ENCODE data around the gene NR1D1.

DNA sequence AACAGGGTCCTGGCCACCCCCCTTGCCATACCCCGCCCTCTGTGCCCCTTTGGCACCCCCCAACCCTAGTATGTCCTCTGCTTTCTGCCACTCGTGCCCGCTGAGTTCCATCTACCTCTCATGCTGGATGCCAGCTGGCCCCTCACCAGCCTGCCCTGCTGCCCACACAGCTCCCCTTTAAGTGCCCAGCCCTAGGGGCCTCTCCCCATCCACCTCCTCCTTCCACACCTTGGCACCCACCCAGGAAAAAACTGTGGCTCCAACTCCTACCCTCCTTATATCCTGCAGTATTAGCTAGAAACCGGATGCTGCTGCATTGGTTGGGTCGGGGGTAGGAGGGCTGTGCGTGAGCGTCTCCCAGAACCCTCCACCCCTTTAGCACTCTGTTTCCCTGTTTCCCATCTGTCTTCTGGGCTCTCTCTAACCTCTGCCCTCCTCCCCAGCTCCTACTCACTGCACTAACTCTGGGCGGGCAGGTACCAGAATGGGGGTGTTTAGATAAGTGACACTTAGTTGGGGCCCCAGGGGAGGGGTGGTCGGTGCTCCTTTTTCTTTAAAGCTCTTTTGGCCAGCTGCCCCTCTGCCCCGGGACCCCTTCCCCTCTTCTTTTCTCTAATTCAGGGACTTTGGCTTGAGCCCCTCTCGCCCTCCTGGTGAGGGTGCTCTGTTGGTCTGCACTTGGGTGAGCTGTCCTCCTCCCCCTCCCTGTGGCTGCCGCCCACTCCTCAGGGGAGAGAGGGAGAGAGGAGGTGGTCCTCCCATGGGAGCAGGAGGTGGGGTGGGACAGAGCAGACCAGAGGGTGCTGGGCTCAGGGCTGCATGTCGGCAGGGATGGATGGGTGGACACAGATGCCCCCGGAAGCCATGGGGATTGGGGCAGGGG is 9.9 kb downstream of the NR1D1 start:
- TF ChIP-seq, protein P1, sequence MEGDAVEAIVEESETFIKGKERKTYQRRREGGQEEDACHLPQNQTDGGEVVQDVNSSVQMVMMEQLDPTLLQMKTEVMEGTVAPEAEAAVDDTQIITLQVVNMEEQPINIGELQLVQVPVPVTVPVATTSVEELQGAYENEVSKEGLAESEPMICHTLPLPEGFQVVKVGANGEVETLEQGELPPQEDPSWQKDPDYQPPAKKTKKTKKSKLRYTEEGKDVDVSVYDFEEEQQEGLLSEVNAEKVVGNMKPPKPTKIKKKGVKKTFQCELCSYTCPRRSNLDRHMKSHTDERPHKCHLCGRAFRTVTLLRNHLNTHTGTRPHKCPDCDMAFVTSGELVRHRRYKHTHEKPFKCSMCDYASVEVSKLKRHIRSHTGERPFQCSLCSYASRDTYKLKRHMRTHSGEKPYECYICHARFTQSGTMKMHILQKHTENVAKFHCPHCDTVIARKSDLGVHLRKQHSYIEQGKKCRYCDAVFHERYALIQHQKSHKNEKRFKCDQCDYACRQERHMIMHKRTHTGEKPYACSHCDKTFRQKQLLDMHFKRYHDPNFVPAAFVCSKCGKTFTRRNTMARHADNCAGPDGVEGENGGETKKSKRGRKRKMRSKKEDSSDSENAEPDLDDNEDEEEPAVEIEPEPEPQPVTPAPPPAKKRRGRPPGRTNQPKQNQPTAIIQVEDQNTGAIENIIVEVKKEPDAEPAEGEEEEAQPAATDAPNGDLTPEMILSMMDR (tag by site-specific recombination; IDR thresholded peaks at IDR 0.05), result no peak
- TF ChIP-seq KLF10 (tag by site-specific recombination; IDR thresholded peaks at IDR 0.05) (no peak), GLIS1 (tag by site-specific recombination; IDR thresholded peaks at IDR 0.05) (no peak), GFI1B (tag by site-specific recombination; IDR thresholded peaks at IDR 0.05) (no peak), ZBTB17 (tag by site-specific recombination; IDR thresholded peaks at IDR 0.05) (no peak), ZNF16 (tag by site-specific recombination; IDR thresholded peaks at IDR 0.05; ENCODE audit: low read depth) (no peak)

Measured in HEK293 (cell line).